Vagina (tissue), 2 donors: ENCODE data around the gene TTC38.

ENCODE experiments used
- POLR2A ChIP-seq, 2 donors: fragments of 450-650 bp; IDR thresholded peaks; one replicate each; pipeline ENCODE4 v1.6.1; 2017; ENCODE audit warnings: antibody characterized with exemption in 2 of 2, mild to moderate bottlenecking in 2 of 2, moderate library complexity in 2 of 2
- POLR2AphosphoS5 ChIP-seq, 2 donors: sonication (generic); formaldehyde crosslinking; IDR thresholded peaks; one replicate each; pipeline ENCODE4 v1.9.0; 2017; ENCODE audit warnings: antibody characterized with exemption in 2 of 2, mild to moderate bottlenecking in 2 of 2, low read depth in 1 of 2; ENCODE audit not compliant: insufficient read depth in 1 of 2
- TF ChIP-seq, protein P1 (sequence below), 3 experiments: fragments of 450-650 bp in 2 of 3; fragments of 200-600 bp in 1 of 3; sonication (generic) in 1 of 3; IDR thresholded peaks; one replicate each; pipeline ENCODE4 v1.5.1; 2017 to 2019; ENCODE audit warnings: antibody characterized with exemption in 3 of 3, mild to moderate bottlenecking in 2 of 3, moderate library complexity in 2 of 3

DNA sequence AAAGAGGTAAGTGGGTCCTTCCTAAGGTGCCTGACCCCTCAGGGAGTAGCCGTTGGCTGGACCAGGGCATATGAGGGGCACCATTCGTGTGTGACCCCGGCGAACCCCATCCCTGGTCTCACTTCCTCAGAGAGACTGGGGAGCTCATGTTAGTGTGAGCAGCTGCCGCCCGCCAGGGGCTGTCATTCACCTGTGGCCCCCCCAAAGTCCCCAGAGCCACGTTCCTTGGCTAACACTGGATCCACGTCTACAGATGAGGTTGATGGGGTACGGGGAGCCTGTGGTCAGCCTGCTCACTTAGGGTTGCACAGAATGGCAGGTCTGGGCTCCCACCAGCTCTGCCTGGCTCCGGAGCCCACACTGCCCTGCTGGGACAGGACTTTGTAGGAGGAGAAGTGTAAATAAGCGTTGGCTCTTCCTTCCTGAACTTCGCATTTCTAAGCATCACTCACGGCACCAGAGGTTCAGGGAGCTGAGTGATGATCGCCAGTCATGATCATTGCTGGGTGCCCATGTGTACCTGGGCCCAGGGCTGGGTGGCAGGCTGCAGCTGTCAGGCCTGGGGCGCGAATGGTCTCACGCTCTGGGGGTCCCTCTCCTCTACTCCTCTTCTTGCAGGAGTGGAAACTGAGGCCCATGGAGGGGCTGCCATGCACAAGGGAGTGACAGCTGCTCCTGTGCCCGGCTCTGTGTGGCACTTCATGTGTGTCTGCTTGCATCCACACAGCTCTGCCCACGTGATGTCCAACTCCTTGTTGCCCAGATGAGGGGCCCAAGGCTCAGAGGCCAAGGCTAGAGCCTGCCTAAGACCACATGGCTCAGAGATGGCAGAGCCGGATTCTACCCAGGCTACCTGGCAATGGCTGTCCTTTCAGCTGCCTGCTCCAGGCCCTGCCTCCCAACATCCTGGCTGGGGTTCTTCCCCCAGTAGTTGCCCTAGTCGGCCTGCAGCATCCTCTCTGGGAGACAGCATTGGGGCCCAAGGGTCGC, 11.1 kb downstream of the TTC38 start:
- TF ChIP-seq, protein P1, sequence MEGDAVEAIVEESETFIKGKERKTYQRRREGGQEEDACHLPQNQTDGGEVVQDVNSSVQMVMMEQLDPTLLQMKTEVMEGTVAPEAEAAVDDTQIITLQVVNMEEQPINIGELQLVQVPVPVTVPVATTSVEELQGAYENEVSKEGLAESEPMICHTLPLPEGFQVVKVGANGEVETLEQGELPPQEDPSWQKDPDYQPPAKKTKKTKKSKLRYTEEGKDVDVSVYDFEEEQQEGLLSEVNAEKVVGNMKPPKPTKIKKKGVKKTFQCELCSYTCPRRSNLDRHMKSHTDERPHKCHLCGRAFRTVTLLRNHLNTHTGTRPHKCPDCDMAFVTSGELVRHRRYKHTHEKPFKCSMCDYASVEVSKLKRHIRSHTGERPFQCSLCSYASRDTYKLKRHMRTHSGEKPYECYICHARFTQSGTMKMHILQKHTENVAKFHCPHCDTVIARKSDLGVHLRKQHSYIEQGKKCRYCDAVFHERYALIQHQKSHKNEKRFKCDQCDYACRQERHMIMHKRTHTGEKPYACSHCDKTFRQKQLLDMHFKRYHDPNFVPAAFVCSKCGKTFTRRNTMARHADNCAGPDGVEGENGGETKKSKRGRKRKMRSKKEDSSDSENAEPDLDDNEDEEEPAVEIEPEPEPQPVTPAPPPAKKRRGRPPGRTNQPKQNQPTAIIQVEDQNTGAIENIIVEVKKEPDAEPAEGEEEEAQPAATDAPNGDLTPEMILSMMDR (IDR thresholded peaks at IDR 0.05) = no peak
- TF ChIP-seq POLR2A (IDR thresholded peaks at IDR 0.05) = no peak
- no peak for TF ChIP-seq POLR2AphosphoS5 (IDR thresholded peaks at IDR 0.05; ENCODE audit: insufficient read depth in 1 of 2, low read depth in 1 of 2)
